ENCODE data around the gene TP73. TPM values are rescaled to one million over a fixed set of nuclear protein-coding genes. Genes with fewer than 3 reads are reported as not detected.

TP73 gene
- total RNA-seq, 2 donors from 2014 or later: 0.29 to 0.42 TPM

DNA sequence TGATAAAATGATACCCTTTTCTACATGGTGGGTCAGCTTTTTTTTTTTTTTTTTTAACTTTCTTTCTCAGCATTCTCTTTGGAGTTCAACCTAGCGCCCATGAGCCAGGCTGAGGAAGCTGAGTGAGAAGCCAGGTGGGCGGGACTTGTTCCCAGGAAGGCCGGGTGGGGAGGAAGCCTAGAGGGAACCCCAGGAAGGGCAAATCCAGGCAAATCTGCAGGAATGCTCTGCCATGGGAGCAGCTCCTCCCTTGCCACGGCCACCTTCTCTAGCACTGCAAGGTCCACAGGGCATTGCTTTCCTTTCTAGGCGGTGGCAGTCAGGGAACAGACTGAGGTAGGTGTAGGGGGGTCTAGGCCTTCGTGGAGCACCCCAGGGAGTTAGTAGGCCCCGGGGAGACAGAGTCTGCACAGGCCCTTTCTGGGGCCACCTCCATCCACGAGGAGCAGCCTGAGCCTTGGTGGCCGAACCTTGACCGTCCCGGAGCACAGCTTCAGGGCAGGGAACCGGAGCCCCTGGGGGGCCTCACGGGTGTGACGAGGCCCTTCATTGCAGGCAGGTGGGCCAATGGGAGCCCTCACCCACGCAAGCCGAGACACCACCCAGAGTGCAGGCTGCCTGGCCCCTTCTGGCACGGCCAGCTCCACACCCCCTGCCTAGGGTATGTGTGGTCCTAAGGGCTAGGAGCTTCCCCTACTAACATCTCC is 81.7 kb downstream of the TP73 start:
- no peaks in the 10 kb centered on the region for H3K4me1 ChIP-seq
- TF ChIP-seq, protein P1, sequence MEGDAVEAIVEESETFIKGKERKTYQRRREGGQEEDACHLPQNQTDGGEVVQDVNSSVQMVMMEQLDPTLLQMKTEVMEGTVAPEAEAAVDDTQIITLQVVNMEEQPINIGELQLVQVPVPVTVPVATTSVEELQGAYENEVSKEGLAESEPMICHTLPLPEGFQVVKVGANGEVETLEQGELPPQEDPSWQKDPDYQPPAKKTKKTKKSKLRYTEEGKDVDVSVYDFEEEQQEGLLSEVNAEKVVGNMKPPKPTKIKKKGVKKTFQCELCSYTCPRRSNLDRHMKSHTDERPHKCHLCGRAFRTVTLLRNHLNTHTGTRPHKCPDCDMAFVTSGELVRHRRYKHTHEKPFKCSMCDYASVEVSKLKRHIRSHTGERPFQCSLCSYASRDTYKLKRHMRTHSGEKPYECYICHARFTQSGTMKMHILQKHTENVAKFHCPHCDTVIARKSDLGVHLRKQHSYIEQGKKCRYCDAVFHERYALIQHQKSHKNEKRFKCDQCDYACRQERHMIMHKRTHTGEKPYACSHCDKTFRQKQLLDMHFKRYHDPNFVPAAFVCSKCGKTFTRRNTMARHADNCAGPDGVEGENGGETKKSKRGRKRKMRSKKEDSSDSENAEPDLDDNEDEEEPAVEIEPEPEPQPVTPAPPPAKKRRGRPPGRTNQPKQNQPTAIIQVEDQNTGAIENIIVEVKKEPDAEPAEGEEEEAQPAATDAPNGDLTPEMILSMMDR (IDR thresholded peaks at IDR 0.05): no peak
- intact Hi-C loops (cut with DNase I): no loop called here
- H3K27me3 ChIP-seq: no peaks in the 10 kb centered on the region
- no peaks in the 10 kb centered on the region for H3K9me3 ChIP-seq
- H3K4me3 ChIP-seq: no peak overlapping the region
- H3K9ac ChIP-seq (ENCODE audit: low read depth in 2 of 2, low read length in 2 of 2): no peak overlapping the region
- no peak overlapping the region for H3K27ac ChIP-seq
- no peaks in the 10 kb centered on the region for H3K36me3 ChIP-seq
- no peak for DNase-seq

DNA sequence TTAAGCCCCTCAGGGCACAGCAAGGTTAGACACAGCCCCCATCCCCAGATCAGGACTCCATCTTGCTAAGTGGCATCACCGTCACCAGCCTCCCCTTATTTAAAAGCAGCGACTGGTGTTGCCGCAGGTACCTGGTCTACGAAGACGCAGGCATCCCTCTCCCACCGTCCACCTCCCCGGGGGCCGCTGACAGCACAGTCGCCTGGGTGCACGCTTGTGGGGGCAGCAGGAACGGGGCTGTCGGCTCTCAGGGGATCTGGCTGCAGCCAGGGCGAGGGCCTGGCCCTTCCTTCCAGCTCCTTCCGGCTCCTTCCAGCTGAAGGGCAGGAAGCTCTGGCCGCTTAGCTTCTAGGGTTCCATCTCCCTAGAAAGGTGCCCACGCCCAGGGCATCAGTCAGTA is 82.3 kb downstream of the TP73 start:
- TF ChIP-seq, protein P1 (IDR thresholded peaks at IDR 0.05): no peak
- Histone ChIP-seq H3K4me3 (no peak overlapping the region), H3K27ac (no peak overlapping the region), H3K9me3 (no peaks in the 10 kb centered on the region), H3K36me3 (no peaks in the 10 kb centered on the region), H3K4me1 (no peaks in the 10 kb centered on the region), H3K9ac (ENCODE audit: low read depth in 2 of 2, low read length in 2 of 2) (no peak overlapping the region), H3K27me3 (no peaks in the 10 kb centered on the region)
- DNase-seq: no peak
- intact Hi-C loops (cut with DNase I): no loop called here

DNA sequence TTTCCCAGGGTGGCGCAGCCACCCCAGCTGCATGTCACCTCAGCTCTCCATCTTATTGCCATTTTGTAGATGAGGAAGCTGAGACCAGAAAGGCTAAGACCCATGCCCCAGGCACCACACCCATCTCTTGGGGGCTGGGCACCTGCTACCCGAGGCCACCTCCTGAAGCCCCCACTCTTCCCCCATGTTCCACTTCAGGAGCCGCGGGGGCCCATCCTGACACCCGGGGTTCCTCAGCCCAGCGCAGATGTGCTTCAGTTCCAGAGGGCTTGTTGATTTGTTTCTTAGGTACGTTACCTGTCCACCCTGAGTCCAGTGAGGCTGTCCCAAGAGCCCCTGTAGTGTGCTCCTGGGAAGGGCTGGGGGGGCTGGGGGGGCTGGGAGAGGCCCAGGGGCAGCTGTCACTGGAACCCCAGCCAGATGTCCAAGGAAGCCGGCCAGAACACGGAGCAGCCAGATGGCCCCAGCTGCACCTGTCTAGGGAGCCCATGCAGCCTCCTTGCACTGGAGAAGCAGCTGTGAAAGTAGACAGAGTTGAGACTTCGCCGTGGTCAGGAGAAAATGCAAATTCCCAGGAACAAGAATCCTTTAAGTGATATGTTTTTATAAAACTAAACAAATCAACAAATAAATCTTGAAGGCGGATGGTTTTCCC is 82.8 kb downstream of the TP73 start:
- Histone ChIP-seq H3K4me1 (no peaks in the 10 kb centered on the region), H3K9ac (ENCODE audit: low read depth in 2 of 2, low read length in 2 of 2) (no peak overlapping the region), H3K4me3 (no peak overlapping the region), H3K9me3 (no peaks in the 10 kb centered on the region), H3K36me3 (no peaks in the 10 kb centered on the region), H3K27me3 (no peaks in the 10 kb centered on the region), H3K27ac (no peak overlapping the region)
- intact Hi-C loops (cut with DNase I): no loop called here
- no peak for DNase-seq
- TF ChIP-seq, protein P1 (IDR thresholded peaks at IDR 0.05): no peak

DNA sequence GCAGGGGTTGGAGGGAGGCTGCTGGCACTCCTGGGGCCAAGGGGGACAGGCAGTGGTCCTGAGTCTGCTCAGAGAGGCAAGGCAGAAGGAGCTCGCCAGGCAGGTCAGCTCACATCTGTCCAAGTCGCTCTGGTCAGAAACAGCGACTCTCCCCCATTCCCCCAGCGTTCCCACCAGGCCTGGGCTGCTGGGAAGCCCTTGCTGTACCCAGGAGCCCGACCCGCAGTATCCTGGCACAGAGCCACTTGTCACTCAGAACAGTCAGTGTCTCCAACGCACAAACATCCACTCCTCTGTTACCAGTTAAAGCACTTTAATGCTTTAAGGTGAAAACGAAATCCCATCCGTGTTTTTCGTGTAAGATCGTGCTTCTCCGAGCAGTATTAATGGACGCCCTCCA is 83.4 kb downstream of the TP73 start:
- TF ChIP-seq, protein P1 (IDR thresholded peaks at IDR 0.05): no peak
- no peak overlapping the region for H3K4me3 ChIP-seq
- DNase-seq: no peak
- no peak overlapping the region for H3K27ac ChIP-seq
- H3K27me3 ChIP-seq: no peaks in the 10 kb centered on the region
- no peak overlapping the region for H3K9ac ChIP-seq (ENCODE audit: low read depth in 2 of 2, low read length in 2 of 2)
- H3K9me3 ChIP-seq: no peaks in the 10 kb centered on the region
- intact Hi-C loops (cut with DNase I): no loop called here
- no peaks in the 10 kb centered on the region for H3K36me3 ChIP-seq
- H3K4me1 ChIP-seq: no peaks in the 10 kb centered on the region

DNA sequence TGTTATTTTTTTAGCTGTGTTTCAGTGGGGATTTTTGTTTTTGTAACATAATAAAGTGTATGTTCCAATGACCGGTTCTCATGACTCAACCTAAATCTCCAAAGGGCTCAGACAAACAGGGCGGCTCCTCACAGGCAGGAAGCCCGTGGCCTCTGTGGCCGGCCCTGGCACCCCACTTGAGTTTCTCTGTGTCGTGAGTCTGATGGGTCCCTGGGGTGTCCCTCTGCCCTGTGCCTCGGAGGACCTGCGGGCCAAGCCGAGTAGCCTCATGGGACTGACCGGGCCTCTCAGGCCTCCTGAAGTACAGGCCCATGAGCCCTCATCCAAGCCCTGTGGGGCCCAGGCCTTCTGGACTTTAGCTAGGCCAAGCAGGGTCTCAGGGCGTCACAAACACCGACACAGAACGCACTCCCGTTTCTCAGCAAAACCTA is 83.8 kb downstream of the TP73 start:
- no peaks in the 10 kb centered on the region for H3K4me1 ChIP-seq
- no peak overlapping the region for H3K4me3 ChIP-seq
- no peaks in the 10 kb centered on the region for H3K27me3 ChIP-seq
- H3K9me3 ChIP-seq: no peaks in the 10 kb centered on the region
- H3K9ac ChIP-seq (ENCODE audit: low read depth in 2 of 2, low read length in 2 of 2): no peak overlapping the region
- TF ChIP-seq, protein P1 (IDR thresholded peaks at IDR 0.05): no peak
- DNase-seq: no peak
- H3K27ac ChIP-seq: no peak overlapping the region
- intact Hi-C loops (cut with DNase I): no loop called here
- H3K36me3 ChIP-seq: no peaks in the 10 kb centered on the region

Measured in colonic mucosa (tissue), 4 donors.